Vagina (tissue), 2 donors: ENCODE measurements around the gene RITA1. TPM values are rescaled to one million over a fixed set of nuclear protein-coding genes. Genes with fewer than 3 reads are reported as not detected.

Experiments used
- DNase-seq, 2 donors: peaks; one replicate each; pipeline ENCODE4 v3.0.0-alpha.2; 2017; ENCODE audit errors: extremely low spot score in 2 of 2
- H3K27ac ChIP-seq: fragments of 200-600 bp; sonication (generic); one replicate; pipeline ENCODE4 v1.5.1; 2019
- H3K27me3 ChIP-seq: fragments of 200-600 bp; sonication (generic); one replicate; pipeline ENCODE4 v1.5.1; 2019
- H3K36me3 ChIP-seq, 2 donors: fragments of 200-600 bp; sonication (generic); one replicate each; pipeline ENCODE4 v1.5.1; 2017 to 2019
- H3K4me1 ChIP-seq: fragments of 200-600 bp; sonication (generic); one replicate; pipeline ENCODE4 v1.5.1; 2019
- H3K4me3 ChIP-seq, 2 donors: fragments of 200-600 bp; sonication (generic); 1 replicate in 1 of 2; 2 replicates in 1 of 2; pipeline ENCODE4 v1.5.1; 2016 to 2019
- H3K9me3 ChIP-seq: fragments of 200-600 bp; sonication (generic); one replicate; pipeline ENCODE4 v1.5.1; 2019
- POLR2A ChIP-seq, 2 donors: fragments of 450-650 bp; IDR thresholded peaks; one replicate each; pipeline ENCODE4 v1.6.1; 2017; ENCODE audit warnings: antibody characterized with exemption in 2 of 2, mild to moderate bottlenecking in 2 of 2, moderate library complexity in 2 of 2
- POLR2AphosphoS5 ChIP-seq, 2 donors: sonication (generic); formaldehyde crosslinking; IDR thresholded peaks; one replicate each; pipeline ENCODE4 v1.9.0; 2017; ENCODE audit warnings: antibody characterized with exemption in 2 of 2, mild to moderate bottlenecking in 2 of 2, low read depth in 1 of 2; ENCODE audit not compliant: insufficient read depth in 1 of 2
- intact Hi-C: fragments of 100-400 bp; cut with DNase I; formaldehyde crosslinking; loops from one replicate; pipeline ENCODE4 v1.15.1; 2023
- total RNA-seq: library from RNA; depleted of rRNA; stranded (reverse); fragments of >200 nt; gene quantifications from one replicate; pipeline ENCODE4 v1.2.3, GENCODE V29; 2016
- TF ChIP-seq, protein P1 (sequence below), 3 experiments: fragments of 450-650 bp in 2 of 3; fragments of 200-600 bp in 1 of 3; sonication (generic) in 1 of 3; IDR thresholded peaks; one replicate each; pipeline ENCODE4 v1.5.1; 2017 to 2019; ENCODE audit warnings: antibody characterized with exemption in 3 of 3, mild to moderate bottlenecking in 2 of 3, moderate library complexity in 2 of 3

Gene RITA1
- total RNA-seq, 1 donor from 2014 or later, result 14.5 TPM

DNA sequence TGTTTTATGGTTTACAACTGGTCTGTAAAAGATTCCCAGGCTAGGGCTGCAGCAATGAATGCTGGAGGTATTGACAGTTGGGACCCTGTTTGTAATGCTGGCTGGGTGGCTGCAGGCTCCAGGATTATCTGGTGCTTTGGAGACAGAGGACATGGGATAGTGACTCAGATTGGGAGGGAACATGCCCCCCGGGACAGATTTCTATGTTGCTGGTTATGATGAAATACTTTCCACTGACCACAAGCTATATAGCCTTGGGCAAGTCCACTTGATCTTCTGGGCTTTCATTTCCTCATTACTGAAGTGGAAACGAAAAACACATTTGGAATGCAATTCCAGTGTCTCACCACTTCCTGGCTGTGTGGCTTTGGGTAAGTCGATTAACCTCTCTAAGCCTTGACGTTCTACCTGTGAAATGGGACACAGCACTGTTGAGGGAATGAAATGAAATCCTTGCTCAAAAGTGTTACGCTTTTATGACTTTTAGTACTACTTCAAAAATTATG is 29.4 kb downstream of the RITA1 start:
- Histone ChIP-seq H3K27ac (peak overlapping the region; percentile 71), H3K36me3 (no peaks in the 10 kb centered on the region), H3K9me3 (no peaks in the 10 kb centered on the region), H3K4me1 (peaks cover 47% of the 10 kb centered on the region), H3K27me3 (no peaks in the 10 kb centered on the region), H3K4me3 (no peak overlapping the region)
- intact Hi-C loops, result no loop called here
- TF ChIP-seq, protein P1, sequence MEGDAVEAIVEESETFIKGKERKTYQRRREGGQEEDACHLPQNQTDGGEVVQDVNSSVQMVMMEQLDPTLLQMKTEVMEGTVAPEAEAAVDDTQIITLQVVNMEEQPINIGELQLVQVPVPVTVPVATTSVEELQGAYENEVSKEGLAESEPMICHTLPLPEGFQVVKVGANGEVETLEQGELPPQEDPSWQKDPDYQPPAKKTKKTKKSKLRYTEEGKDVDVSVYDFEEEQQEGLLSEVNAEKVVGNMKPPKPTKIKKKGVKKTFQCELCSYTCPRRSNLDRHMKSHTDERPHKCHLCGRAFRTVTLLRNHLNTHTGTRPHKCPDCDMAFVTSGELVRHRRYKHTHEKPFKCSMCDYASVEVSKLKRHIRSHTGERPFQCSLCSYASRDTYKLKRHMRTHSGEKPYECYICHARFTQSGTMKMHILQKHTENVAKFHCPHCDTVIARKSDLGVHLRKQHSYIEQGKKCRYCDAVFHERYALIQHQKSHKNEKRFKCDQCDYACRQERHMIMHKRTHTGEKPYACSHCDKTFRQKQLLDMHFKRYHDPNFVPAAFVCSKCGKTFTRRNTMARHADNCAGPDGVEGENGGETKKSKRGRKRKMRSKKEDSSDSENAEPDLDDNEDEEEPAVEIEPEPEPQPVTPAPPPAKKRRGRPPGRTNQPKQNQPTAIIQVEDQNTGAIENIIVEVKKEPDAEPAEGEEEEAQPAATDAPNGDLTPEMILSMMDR (IDR thresholded peaks at IDR 0.05), result peak in 1 of 3 experiments; percentile 44
- TF ChIP-seq POLR2A (IDR thresholded peaks at IDR 0.05), result no peak
- peak; percentile 29 to 68 for TF ChIP-seq POLR2AphosphoS5 (IDR thresholded peaks at IDR 0.05; ENCODE audit: insufficient read depth in 1 of 2, low read depth in 1 of 2)
- peak in 1 of 2 donors; percentile 95 for DNase-seq

DNA sequence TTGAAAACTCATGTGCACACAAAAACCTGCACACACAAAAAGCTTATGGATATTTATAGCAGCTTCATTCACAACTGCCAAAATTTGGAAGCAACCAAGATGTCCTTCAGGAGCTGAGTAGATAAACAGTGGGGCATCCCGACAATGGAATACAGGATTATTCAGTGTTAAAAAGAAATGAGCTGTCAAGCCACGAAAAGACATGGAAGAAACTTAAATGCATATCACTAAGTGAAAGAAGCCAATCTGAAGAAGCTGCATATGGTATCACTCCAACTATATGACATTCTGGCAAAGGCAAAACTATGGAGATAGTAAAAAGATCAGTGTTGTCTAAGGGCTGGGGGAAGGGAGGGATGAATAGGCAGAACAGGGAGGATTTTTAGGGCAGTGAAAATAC is 30.5 kb downstream of the RITA1 start:
- intact Hi-C loops, result no loop called here
- Histone ChIP-seq H3K36me3 (no peaks in the 10 kb centered on the region), H3K4me3 (no peak overlapping the region), H3K4me1 (peaks cover 55% of the 10 kb centered on the region), H3K27me3 (no peaks in the 10 kb centered on the region), H3K27ac (peak overlapping the region; percentile 71), H3K9me3 (no peaks in the 10 kb centered on the region)
- TF ChIP-seq POLR2AphosphoS5 (IDR thresholded peaks at IDR 0.05; ENCODE audit: insufficient read depth in 1 of 2, low read depth in 1 of 2) (no peak), POLR2A (IDR thresholded peaks at IDR 0.05) (no peak)
- TF ChIP-seq, protein P1 (IDR thresholded peaks at IDR 0.05), result no peak
- DNase-seq, result no peak

DNA sequence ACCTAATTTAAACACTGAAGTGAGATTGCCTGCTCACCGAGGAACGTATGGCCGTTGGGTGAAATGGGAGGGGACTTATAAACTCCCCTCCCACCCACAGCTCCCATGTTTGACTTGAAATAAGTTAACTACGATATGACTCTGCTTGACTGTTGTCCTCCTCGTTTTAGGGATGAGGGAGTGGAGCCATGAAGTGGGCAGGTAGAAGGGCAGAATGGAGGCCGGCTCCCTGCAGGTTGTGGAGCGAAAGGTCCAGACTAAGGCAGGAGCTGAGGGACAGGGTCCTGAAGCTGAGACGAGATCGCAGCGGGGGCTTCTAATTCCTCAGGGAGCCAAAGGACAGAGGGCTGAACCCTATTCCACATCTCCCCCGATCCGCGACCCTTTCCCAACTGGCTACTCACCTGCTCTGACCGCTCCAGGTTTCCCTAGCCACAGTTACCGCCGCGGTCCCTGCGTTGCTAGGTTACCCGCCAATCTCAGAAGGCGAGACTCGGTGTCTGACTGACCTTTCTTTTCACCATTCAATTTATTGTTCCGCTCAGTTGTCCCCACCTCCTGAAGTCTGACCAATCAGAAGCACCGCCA is 35.2 kb downstream of the RITA1 start:
- H3K4me1 ChIP-seq, result peaks cover 72% of the 10 kb centered on the region

DNA sequence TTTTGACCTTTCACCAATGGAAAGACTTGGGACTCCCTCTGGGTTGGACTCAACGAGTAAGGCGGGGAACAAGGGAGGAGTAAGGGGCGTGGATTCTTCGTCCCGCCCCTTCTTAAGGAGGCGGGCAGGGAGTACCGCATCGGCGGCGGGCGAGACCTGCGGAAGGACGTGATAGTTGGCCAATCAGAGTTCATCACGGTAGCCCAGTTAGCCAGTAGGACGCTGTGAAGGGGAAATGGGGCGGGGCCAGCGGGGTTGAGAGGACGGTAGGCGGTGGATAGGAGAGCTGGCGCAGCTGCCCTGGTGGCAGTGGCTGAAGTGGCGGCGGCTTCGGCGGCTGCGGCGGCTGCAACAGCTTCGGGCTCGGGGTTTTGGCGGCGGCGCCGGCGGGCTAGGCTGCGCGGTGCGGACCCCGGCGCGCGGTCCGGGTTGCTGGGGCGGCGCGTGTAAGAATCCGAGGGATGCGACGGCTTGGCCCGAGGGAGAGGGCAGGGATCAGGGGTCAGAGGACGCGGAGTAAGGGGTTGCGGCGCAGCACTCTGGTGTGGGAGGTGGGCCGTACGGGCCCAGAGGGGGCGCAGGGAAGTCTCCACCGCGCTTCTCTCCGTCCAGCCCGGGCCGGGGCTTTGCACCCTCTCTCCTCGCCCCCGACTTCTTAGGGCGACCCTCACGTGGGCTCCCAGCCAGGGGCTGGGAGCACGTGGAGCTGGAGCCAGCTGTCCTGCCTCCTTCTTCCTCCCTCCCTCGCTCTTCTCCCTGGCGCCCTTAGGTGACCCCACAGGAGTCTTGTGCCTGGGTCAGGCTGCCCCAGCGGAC is 35.9 kb downstream of the RITA1 start, which contains the start of gene TPCN1:
Gene TPCN1, plus strand, starts transcription at position 284 of the 816 bp plus-strand sequence. CDS start 5,389 bp downstream, outside the sequence.
- intact Hi-C loops, result no loop called here

More for the DNA sequence above, 35.2 kb downstream of the RITA1 start:
- Histone ChIP-seq H3K27me3 (no peaks in the 10 kb centered on the region), H3K27ac (peak overlapping the region; percentile 34), H3K36me3 (no peaks in the 10 kb centered on the region), H3K9me3 (no peaks in the 10 kb centered on the region), H3K4me3 (peak overlapping the region; percentile 47 to 92)
- peak in 1 of 2 donors; percentile 29 for TF ChIP-seq POLR2A (IDR thresholded peaks at IDR 0.05)
- no peak for TF ChIP-seq POLR2AphosphoS5 (IDR thresholded peaks at IDR 0.05; ENCODE audit: insufficient read depth in 1 of 2, low read depth in 1 of 2)
- intact Hi-C loops, result no loop called here
- no peak for DNase-seq

More for the DNA sequence above, 35.9 kb downstream of the RITA1 start, which contains the start of gene TPCN1:
- Histone ChIP-seq H3K4me1 (peaks cover 65% of the 10 kb centered on the region), H3K27me3 (no peaks in the 10 kb centered on the region), H3K27ac (peak within 1 kb of the TSS; percentile 92), H3K36me3 (no peaks in the 10 kb centered on the region), H3K4me3 (peak within 1 kb of the TSS; percentile 65 to 92), H3K9me3 (no peaks in the 10 kb centered on the region)
- peak; percentile 90 to 95 for TF ChIP-seq POLR2AphosphoS5 (IDR thresholded peaks at IDR 0.05; ENCODE audit: insufficient read depth in 1 of 2, low read depth in 1 of 2)
- TF ChIP-seq, protein P1 (IDR thresholded peaks at IDR 0.05), result peak in 1 of 3 experiments; percentile 28
- TF ChIP-seq POLR2A (IDR thresholded peaks at IDR 0.05), result peak in 1 of 2 donors; percentile 99
- peak; percentile 99 to 100 for DNase-seq
